HCT116 (cell line): ENCODE data around the gene ADH6. TPM values are rescaled to one million over a fixed set of nuclear protein-coding genes. Genes with fewer than 3 reads are reported as not detected.

Experiments
- ATAC-seq: fragments of 200-7000 bp; cut with Tn5 transposase; 2 replicates; pipeline ENCODE4 v1.9.1; 2020; ENCODE audit warnings: mild to moderate bottlenecking, moderate library complexity
- BruUV-seq: library from RNA; stranded (reverse); fragments of 400-500 nt; replicated peaks from 2 replicates; lab custom pipeline; 2021; lab: Mats Ljungman, UMichigan
- CTCF ChIA-PET: fragments of 300-600 bp; sonication (Branson Sonifier 250); formaldehyde crosslinking; loops from one replicate; lab custom pipeline; 2021; ENCODE audit warnings: antibody characterized with exemption; lab: Charles Lee
- POLR2A ChIA-PET: fragments of 300-600, 350-600 bp; sonication (Branson Sonifier 250); formaldehyde crosslinking; loops from one replicate; lab custom pipeline; 2021; ENCODE audit warnings: antibody characterized with exemption; lab: Charles Lee
- RAD21 ChIA-PET, 2 experiments: fragments of 300-600 bp; sonication (Branson Sonifier 250); formaldehyde crosslinking; loops; one replicate each; lab custom pipeline; 2023; ENCODE audit warnings: low total read pairs in 2 of 2; ENCODE audit not compliant: uncharacterized antibody in 2 of 2, unreplicated experiment in 2 of 2, low non-redundant PET in 1 of 2; lab: Charles Lee
- DNase-seq: peaks from one replicate; pipeline ENCODE4 v3.0.0-alpha.2; 2010; ENCODE audit warnings: low read depth, low spot score
- H2AFZ ChIP-seq: fragments of 200-600 bp; shearing (Covaris generic), sonication (generic); 2 replicates; pipeline ENCODE4 v1.6.1; 2017; ENCODE audit warnings: low read depth, mixed run types, mixed read lengths, antibody characterized with exemption, low read length; ENCODE audit not compliant: poor library complexity, severe bottlenecking
- H3K27ac ChIP-seq: 2 replicates; pipeline ENCODE4 v1.5.1; 2012; ENCODE audit warnings: low read depth, low read length
- H3K27me3 ChIP-seq: fragments of 200-600 bp; sonication (generic); 2 replicates; pipeline ENCODE4 v1.6.1; 2016; ENCODE audit warnings: mixed run types, low read length, mixed read lengths; ENCODE audit not compliant: insufficient read depth
- H3K36me3 ChIP-seq, 2 experiments: fragments of 200-500 bp in 1 of 2; fragments of 200-600 bp in 1 of 2; sonication (Bioruptor generic) in 1 of 2; sonication (generic) in 1 of 2; 2 replicates each; pipeline versions ENCODE4 v1.5.1 to v1.6.1; 2014 to 2016; ENCODE audit warnings: low read length in 2 of 2, inconsistent platforms in 1 of 2, mixed read lengths in 1 of 2, mixed run types in 1 of 2; ENCODE audit not compliant: insufficient read depth in 2 of 2, control insufficient read depth in 1 of 2
- H3K4me1 ChIP-seq, 2 experiments: fragments of 200-600 bp in 1 of 2; sonication (generic) in 1 of 2; 2 replicates each; pipeline versions ENCODE4 v1.5.1 to v1.6.1; 2012 to 2017; ENCODE audit warnings: low read length in 2 of 2, inconsistent platforms in 1 of 2, mild to moderate bottlenecking in 1 of 2, mixed read lengths in 1 of 2, mixed run types in 1 of 2, moderate library complexity in 1 of 2; ENCODE audit not compliant: insufficient read depth in 2 of 2, control insufficient read depth in 1 of 2
- H3K4me2 ChIP-seq: fragments of 200-600 bp; sonication (generic); 2 replicates; pipeline ENCODE4 v1.6.1; 2017; ENCODE audit warnings: mixed run types, low read length, mixed read lengths
- H3K4me3 ChIP-seq, 2 experiments: fragments of 200-600 bp in 1 of 2; sonication (generic) in 1 of 2; replicated peaks in 1 of 2; 2 replicates each; pipeline ENCODE4 v1.5.1; 2011 to 2016; ENCODE audit warnings: low read length in 2 of 2, control low read depth in 1 of 2, low read depth in 1 of 2, mild to moderate bottlenecking in 1 of 2, mixed read lengths in 1 of 2, mixed run types in 1 of 2
- H3K79me2 ChIP-seq: fragments of 200-600 bp; sonication (generic); 2 replicates; pipeline ENCODE4 v1.6.1; 2017; ENCODE audit warnings: mild to moderate bottlenecking, mixed run types, low read length, moderate library complexity, mixed read lengths; ENCODE audit not compliant: insufficient read depth
- H3K9ac ChIP-seq: fragments of 200-600 bp; sonication (generic); 2 replicates; pipeline ENCODE4 v1.6.1; 2016; ENCODE audit warnings: low read length, mixed read lengths
- H3K9me2 ChIP-seq: fragments of 200-600 bp; sonication (generic), shearing (Covaris generic); 2 replicates; pipeline ENCODE4 v1.6.1; 2017; ENCODE audit warnings: mixed run types, mild to moderate bottlenecking, moderate library complexity; ENCODE audit not compliant: insufficient read depth
- H3K9me3 ChIP-seq, 2 experiments: fragments of 200-500 bp in 1 of 2; fragments of 200-600 bp in 1 of 2; sonication (Bioruptor generic) in 1 of 2; sonication (generic) in 1 of 2; 2 replicates each; pipeline ENCODE4 v1.6.1; 2014 to 2017; ENCODE audit warnings: low read length in 2 of 2, mixed read lengths in 2 of 2, inconsistent platforms in 1 of 2, low read depth in 1 of 2, mild to moderate bottlenecking in 1 of 2, mixed run types in 1 of 2, moderate library complexity in 1 of 2; ENCODE audit not compliant: control insufficient read depth in 1 of 2, insufficient read depth in 1 of 2
- H4K20me1 ChIP-seq: fragments of 200-600 bp; sonication (generic), shearing (Covaris generic); 2 replicates; pipeline ENCODE4 v1.6.1; 2017; ENCODE audit warnings: mixed run types, mild to moderate bottlenecking, moderate library complexity; ENCODE audit not compliant: insufficient read depth
- CEBPB ChIP-seq: IDR thresholded peaks from 2 replicates; pipeline ENCODE4 v1.6.1; 2012; ENCODE audit warnings: low read depth
- EGR1 ChIP-seq: IDR thresholded peaks from 2 replicates; pipeline ENCODE4 v1.6.1; 2012; ENCODE audit warnings: low read depth
- ELF1 ChIP-seq: IDR thresholded peaks from 2 replicates; pipeline ENCODE4 v1.6.1; 2012; ENCODE audit warnings: low read depth, borderline replicate concordance
- EZH2 ChIP-seq: fragments of 200-600 bp; sonication (generic); IDR thresholded peaks from 2 replicates; pipeline ENCODE4 v1.6.1; 2017; ENCODE audit warnings: antibody characterized with exemption, mixed run types
- JUND ChIP-seq: IDR thresholded peaks from 2 replicates; pipeline ENCODE4 v1.6.1; 2012
- POLR2A ChIP-seq: IDR thresholded peaks from 2 replicates; pipeline ENCODE4 v1.7.0; 2011; ENCODE audit warnings: borderline replicate concordance; ENCODE audit not compliant: insufficient read depth, insufficient read length; ENCODE audit errors: extremely low read depth
- POLR2AphosphoS5 ChIP-seq: IDR thresholded peaks from 2 replicates; pipeline ENCODE4 v1.6.1; 2011; ENCODE audit warnings: mild to moderate bottlenecking, low read depth, low read length, moderate library complexity
- SP1 ChIP-seq: IDR thresholded peaks from 2 replicates; pipeline ENCODE4 v1.6.1; 2012; ENCODE audit warnings: low read depth
- YY1 ChIP-seq: IDR thresholded peaks from 2 replicates; pipeline ENCODE4 v1.6.1; 2011; ENCODE audit warnings: low read length, low read depth, moderate library complexity, mild to moderate bottlenecking; ENCODE audit not compliant: insufficient replicate concordance; ENCODE audit errors: extremely low read depth
- intact Hi-C: fragments of 100-400 bp; cut with micrococcal nuclease; formaldehyde crosslinking; loops from 2 replicates; pipeline ENCODE4 v1.10.0; 2022
- total RNA-seq: library from RNA; stranded (reverse); gene quantifications from one replicate; pipeline ENCODE4 v1.2.1, GENCODE V29; 2021; ENCODE audit not compliant: unreplicated experiment
- TF ChIP-seq, protein P1 (sequence below): IDR thresholded peaks from 2 replicates; pipeline ENCODE4 v1.6.1; 2012
- TF ChIP-seq, protein P2 (sequence below): IDR thresholded peaks from 2 replicates; pipeline ENCODE4 v1.6.1; 2012; ENCODE audit warnings: low read depth
- TF ChIP-seq, protein P3 (sequence below): IDR thresholded peaks from 2 replicates; pipeline ENCODE4 v1.6.1; 2012

ADH6 gene
- total RNA-seq, 1 experiment from 2014 or later: not detected

DNA sequence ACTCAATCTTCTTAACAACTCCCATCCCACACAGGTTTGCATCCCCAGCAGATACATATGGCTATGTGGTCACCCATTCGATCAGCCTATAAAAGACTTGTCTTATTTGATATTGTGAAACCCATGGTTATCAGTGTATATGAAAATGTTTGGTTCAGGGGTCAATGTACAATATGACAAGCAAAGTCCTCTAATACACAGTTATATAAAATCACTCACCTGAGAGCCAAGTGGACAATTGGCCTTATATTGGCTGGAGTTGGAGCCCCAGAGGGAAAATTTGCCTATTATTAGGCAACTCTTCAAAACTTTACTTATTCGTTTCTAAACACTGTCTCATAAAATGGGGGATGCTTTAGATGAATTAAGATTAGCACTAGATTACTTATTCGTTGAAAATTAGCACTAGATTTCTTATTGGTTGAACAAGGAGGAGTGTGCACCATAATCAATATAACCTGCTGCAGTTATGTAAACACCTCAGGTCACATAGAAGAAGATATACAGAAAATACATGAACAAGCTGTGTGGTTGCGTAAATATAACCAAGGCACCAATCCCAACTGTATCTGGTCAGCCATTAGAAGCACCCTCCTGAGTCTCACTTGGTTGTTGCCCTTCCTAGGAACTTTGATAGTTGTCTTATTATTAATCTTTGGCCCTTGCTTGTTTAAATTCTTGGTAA is 64.2 kb downstream of the ADH6 start:
- ChIA-PET CTCF (no interaction called here), RAD21 (no interaction called here), POLR2A (no interaction called here)
- Histone ChIP-seq H3K27ac (no peak overlapping the region), H3K36me3 (no peaks in the 10 kb centered on the region), H3K9me2 (no peaks in the 10 kb centered on the region), H3K9me3 (no peaks in the 10 kb centered on the region), H3K4me2 (no peak overlapping the region), H3K27me3 (no peaks in the 10 kb centered on the region), H3K9ac (no peak overlapping the region), H3K79me2 (no peaks in the 10 kb centered on the region), H4K20me1 (no peaks in the 10 kb centered on the region), H2AFZ (no peak overlapping the region), H3K4me3 (no peak overlapping the region), H3K4me1 (no peaks in the 10 kb centered on the region)
- TF ChIP-seq, protein P1, sequence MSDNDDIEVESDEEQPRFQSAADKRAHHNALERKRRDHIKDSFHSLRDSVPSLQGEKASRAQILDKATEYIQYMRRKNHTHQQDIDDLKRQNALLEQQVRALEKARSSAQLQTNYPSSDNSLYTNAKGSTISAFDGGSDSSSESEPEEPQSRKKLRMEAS: no peak
- TF ChIP-seq EGR1 (no peak), ELF1 (no peak), YY1 (no peak), EZH2 (no peak), POLR2AphosphoS5 (no peak), SP1 (no peak), POLR2A (no peak), CEBPB (no peak), JUND (no peak)
- TF ChIP-seq, protein P2, sequence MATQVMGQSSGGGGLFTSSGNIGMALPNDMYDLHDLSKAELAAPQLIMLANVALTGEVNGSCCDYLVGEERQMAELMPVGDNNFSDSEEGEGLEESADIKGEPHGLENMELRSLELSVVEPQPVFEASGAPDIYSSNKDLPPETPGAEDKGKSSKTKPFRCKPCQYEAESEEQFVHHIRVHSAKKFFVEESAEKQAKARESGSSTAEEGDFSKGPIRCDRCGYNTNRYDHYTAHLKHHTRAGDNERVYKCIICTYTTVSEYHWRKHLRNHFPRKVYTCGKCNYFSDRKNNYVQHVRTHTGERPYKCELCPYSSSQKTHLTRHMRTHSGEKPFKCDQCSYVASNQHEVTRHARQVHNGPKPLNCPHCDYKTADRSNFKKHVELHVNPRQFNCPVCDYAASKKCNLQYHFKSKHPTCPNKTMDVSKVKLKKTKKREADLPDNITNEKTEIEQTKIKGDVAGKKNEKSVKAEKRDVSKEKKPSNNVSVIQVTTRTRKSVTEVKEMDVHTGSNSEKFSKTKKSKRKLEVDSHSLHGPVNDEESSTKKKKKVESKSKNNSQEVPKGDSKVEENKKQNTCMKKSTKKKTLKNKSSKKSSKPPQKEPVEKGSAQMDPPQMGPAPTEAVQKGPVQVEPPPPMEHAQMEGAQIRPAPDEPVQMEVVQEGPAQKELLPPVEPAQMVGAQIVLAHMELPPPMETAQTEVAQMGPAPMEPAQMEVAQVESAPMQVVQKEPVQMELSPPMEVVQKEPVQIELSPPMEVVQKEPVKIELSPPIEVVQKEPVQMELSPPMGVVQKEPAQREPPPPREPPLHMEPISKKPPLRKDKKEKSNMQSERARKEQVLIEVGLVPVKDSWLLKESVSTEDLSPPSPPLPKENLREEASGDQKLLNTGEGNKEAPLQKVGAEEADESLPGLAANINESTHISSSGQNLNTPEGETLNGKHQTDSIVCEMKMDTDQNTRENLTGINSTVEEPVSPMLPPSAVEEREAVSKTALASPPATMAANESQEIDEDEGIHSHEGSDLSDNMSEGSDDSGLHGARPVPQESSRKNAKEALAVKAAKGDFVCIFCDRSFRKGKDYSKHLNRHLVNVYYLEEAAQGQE: no peak
- TF ChIP-seq, protein P3, sequence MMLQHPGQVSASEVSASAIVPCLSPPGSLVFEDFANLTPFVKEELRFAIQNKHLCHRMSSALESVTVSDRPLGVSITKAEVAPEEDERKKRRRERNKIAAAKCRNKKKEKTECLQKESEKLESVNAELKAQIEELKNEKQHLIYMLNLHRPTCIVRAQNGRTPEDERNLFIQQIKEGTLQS: no peak
- no peak for ATAC-seq
- intact Hi-C loops: no loop called here
- no TSS peak for BruUV-seq
- no peak for DNase-seq

Other genes starting within 250 kb of the ADH6 start
- 112 TPM for gene METAP1, start 223.5 kb downstream of the ADH6 start, total RNA-seq
- gene ADH5, start 130.5 kb downstream of the ADH6 start, total RNA-seq: 163 TPM
- gene ADH4, start 74.9 kb downstream of the ADH6 start, total RNA-seq: 0.25 TPM
- not detected for gene ADH1A, start 71.7 kb upstream of the ADH6 start, total RNA-seq
- 1.8 TPM for gene ADH1B, start 102.2 kb upstream of the ADH6 start, total RNA-seq
- not detected for gene ADH1C, start 133.5 kb upstream of the ADH6 start, total RNA-seq
- not detected for gene ADH7, start 216.1 kb upstream of the ADH6 start, total RNA-seq